ENCODE measurements around the gene TMBIM1.
A peak's percentile ranks its signal among the peaks of the same experiment; 100 is the strongest.

Gene TMBIM1

GRCh38 chr2:218262631-218263586 is 29.4 kb downstream of the TMBIM1 start:
- TF ChIP-seq CTCF (IDR thresholded peaks at IDR 0.05) = no peak
- Mint-ChIP-seq H3K36me3 (ENCODE audit: low read depth) (peaks cover 24% of the 10 kb centered on the region), H3K4me3 (no peak overlapping the region), H3K4me1 (peaks cover 51% of the 10 kb centered on the region), H3K27ac (peak overlapping the region; percentile 75), H3K27me3 (ENCODE audit: low read depth, poor library complexity) (no peaks in the 10 kb centered on the region), H3K9me3 (no peaks in the 10 kb centered on the region)
- DNase-seq = no peak

- H3K27me3 Mint-ChIP-seq (ENCODE audit: low read depth, poor library complexity) = no peaks in the 10 kb centered on the region
- H3K9me3 Mint-ChIP-seq = no peaks in the 10 kb centered on the region
- H3K36me3 Mint-ChIP-seq (ENCODE audit: low read depth) = peaks cover 18% of the 10 kb centered on the region
- no peak for DNase-seq
- no peak for TF ChIP-seq CTCF (IDR thresholded peaks at IDR 0.05)
- no peak overlapping the region for H3K27ac Mint-ChIP-seq
- H3K4me3 Mint-ChIP-seq = no peak overlapping the region
- H3K4me1 Mint-ChIP-seq = peaks cover 50% of the 10 kb centered on the region
Observed at GRCh38 chr2:218262237-218262600, 30.1 kb downstream of the TMBIM1 start.

GRCh38 chr2:218261423-218262236 is 30.7 kb downstream of the TMBIM1 start:
- Mint-ChIP-seq H3K36me3 (ENCODE audit: low read depth) (peaks cover 12% of the 10 kb centered on the region), H3K9me3 (no peaks in the 10 kb centered on the region), H3K4me1 (peaks cover 49% of the 10 kb centered on the region), H3K27ac (peak overlapping the region; percentile 11), H3K4me3 (peak overlapping the region; percentile 52), H3K27me3 (ENCODE audit: low read depth, poor library complexity) (no peaks in the 10 kb centered on the region)
- peak; percentile 30 for DNase-seq
- TF ChIP-seq CTCF (IDR thresholded peaks at IDR 0.05) = no peak

- Mint-ChIP-seq H3K36me3 (ENCODE audit: low read depth) (peaks cover 12% of the 10 kb centered on the region), H3K4me3 (peak within 1 kb of the TSS; percentile 52), H3K4me1 (peaks cover 49% of the 10 kb centered on the region), H3K27ac (peak within 1 kb of the TSS; percentile 11), H3K9me3 (no peaks in the 10 kb centered on the region), H3K27me3 (ENCODE audit: low read depth, poor library complexity) (no peaks in the 10 kb centered on the region)
- peak; percentile 53 for DNase-seq
- no peak for TF ChIP-seq CTCF (IDR thresholded peaks at IDR 0.05)
Observed at GRCh38 chr2:218260742-218261422, 31.4 kb downstream of the TMBIM1 start, which contains the start of gene GPBAR1. Gene GPBAR1, plus strand, starts transcription at chr2:218261015. Its CDS starts 1,710 bp downstream, at chr2:218262725.

- Mint-ChIP-seq H3K36me3 (ENCODE audit: low read depth) (peaks cover 16% of the 10 kb centered on the region), H3K4me3 (no peak overlapping the region), H3K27me3 (ENCODE audit: low read depth, poor library complexity) (no peaks in the 10 kb centered on the region), H3K9me3 (no peaks in the 10 kb centered on the region), H3K27ac (no peak overlapping the region), H3K4me1 (peaks cover 49% of the 10 kb centered on the region)
- DNase-seq = no peak
- no peak for TF ChIP-seq CTCF (IDR thresholded peaks at IDR 0.05)
Observed at GRCh38 chr2:218260166-218260565, 32.1 kb downstream of the TMBIM1 start.

Measured in nephron progenitor cell (in vitro differentiated cells).